Type B pancreatic cell (in vitro differentiated cells): ENCODE results near the gene S100A2. TPM values are rescaled to one million over a fixed set of nuclear protein-coding genes. Genes with fewer than 3 reads are reported as not detected.

Source experiments
- DNase-seq: peaks from one replicate; pipeline ENCODE4 v3.0.0; 2021; ENCODE audit warnings: mixed read lengths; ENCODE audit not compliant: unreplicated experiment; ENCODE audit errors: extremely low spot score
- H3K27ac Mint-ChIP-seq: 2 replicates; pipeline ENCODE4 v1.8.0; 2021; ENCODE audit warnings: mild to moderate bottlenecking, mixed read lengths
- H3K27me3 Mint-ChIP-seq: 2 replicates; pipeline ENCODE4 v1.8.0; 2021; ENCODE audit warnings: mixed read lengths
- H3K36me3 Mint-ChIP-seq: 2 replicates; pipeline ENCODE4 v1.8.0; 2021; ENCODE audit warnings: mixed read lengths
- H3K4me1 Mint-ChIP-seq: one replicate; pipeline ENCODE4 v1.8.0; 2021; ENCODE audit warnings: mixed read lengths; ENCODE audit not compliant: unreplicated experiment
- H3K4me3 Mint-ChIP-seq: 2 replicates; pipeline ENCODE4 v1.8.0; 2021; ENCODE audit warnings: mild to moderate bottlenecking, mixed read lengths
- H3K9me3 Mint-ChIP-seq: 2 replicates; pipeline ENCODE4 v1.8.0; 2021; ENCODE audit warnings: mixed read lengths
- CTCF ChIP-seq: fragments of 200-600 bp; sonication (generic); conservative IDR thresholded peaks from 2 replicates; pipeline ENCODE4 v1.5.0; 2021; ENCODE audit warnings: antibody characterized with exemption, mild to moderate bottlenecking
- total RNA-seq: library from RNA; stranded (reverse); gene quantifications from 2 replicates; pipeline ENCODE4 v1.2.1, GENCODE V29; 2021; ENCODE audit warnings: low replicate concordance

S100A2 gene
- total RNA-seq, 1 donor from 2014 or later: 0.75 TPM

DNA sequence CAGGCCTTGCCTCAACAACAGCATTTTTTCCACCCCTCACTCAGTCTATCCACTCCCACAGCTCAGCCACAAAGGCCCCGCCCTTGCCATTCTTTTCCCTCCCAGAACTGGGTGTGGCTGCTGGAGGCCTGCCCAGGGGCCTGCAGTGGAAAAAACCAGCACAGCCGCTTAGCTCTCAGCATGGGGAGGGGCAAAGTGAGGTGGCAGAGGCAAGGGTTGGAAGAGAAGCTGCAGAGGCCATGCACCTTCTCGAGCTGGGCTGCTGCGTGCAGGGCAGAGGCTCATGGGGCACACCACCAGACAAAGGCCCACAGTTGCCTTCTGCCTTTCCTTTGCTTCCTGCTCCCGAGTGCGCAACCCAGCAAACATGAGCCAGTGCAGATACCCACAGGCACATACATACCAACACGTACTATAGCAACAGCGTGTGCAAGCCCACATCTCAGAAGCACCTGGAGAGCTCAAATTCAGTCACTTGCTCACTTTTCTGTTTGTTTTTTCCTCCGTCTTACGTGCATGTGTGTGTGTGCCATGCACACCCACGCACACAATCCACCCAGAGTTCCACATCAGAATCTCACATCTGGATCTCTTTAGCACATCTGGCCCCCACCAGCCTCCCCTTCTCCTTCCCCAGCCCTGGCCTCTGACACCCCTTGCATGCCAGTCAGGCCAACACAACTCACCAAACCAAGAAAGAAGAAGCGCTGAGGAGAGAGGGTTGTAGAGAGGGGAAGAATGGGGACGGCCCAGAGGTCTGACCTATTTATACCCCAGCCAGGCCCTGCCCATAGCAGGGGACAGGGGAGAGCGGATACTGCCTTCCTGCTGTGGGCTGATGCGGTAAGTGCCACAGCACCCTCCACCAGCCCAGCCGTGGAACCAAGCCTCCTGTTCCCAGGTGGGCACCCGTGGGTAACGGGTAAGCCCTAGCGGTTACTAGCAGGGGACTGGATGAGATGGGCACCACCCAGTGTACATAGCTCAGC is 20.3 kb downstream of the S100A2 start, which contains the start of gene S100A4:
Gene S100A4 (minus strand): TSS at position 740 of the 989 bp plus-strand sequence. CDS start 1,012 bp downstream, outside the sequence.
- TF ChIP-seq CTCF: no peak
- peak; percentile 91 for DNase-seq
- Mint-ChIP-seq H3K27me3 (no peaks in the 10 kb centered on the region), H3K9me3 (no peaks in the 10 kb centered on the region), H3K4me1 (peaks cover 57% of the 10 kb centered on the region), H3K4me3 (peak within 1 kb of the TSS; percentile 88), H3K27ac (peak within 1 kb of the TSS; percentile 99), H3K36me3 (no peaks in the 10 kb centered on the region)

GRCh38 chr1:153544453-153545066 is 21.1 kb downstream of the S100A2 start:
- H3K27me3 Mint-ChIP-seq: no peaks in the 10 kb centered on the region
- H3K9me3 Mint-ChIP-seq: no peaks in the 10 kb centered on the region
- no peak for TF ChIP-seq CTCF

DNA sequence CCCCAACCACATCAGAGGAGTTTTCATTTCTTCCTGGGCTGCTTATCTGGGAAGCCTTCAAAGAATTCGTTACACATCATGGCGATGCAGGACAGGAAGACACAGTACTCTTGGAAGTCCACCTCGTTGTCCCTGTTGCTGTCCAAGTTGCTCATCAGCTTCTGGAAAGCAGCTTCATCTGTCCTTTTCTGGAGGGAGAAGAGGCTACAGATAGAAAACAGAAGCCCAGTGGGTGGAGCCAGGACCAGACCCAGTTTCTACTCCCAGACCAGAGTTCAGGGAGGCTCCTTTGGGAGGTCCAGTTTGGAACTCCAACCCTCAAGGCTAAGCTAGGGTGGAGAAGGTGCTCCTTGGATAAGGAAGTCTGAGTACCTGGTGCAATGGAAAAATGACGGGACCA is 21.9 kb downstream of the S100A2 start:
- Mint-ChIP-seq H3K4me1 (peaks cover 53% of the 10 kb centered on the region), H3K9me3 (no peaks in the 10 kb centered on the region), H3K27ac (peak overlapping the region; percentile 99), H3K27me3 (no peaks in the 10 kb centered on the region), H3K36me3 (no peaks in the 10 kb centered on the region), H3K4me3 (peak overlapping the region; percentile 88)
- no peak for TF ChIP-seq CTCF
- no peak for DNase-seq

More at GRCh38 chr1:153544453-153545066, 21.1 kb downstream of the S100A2 start:
- Mint-ChIP-seq H3K4me3 (peak overlapping the region; percentile 88), H3K27ac (peak overlapping the region; percentile 99), H3K4me1 (peaks cover 58% of the 10 kb centered on the region), H3K36me3 (no peaks in the 10 kb centered on the region)
- DNase-seq: no peak

DNA sequence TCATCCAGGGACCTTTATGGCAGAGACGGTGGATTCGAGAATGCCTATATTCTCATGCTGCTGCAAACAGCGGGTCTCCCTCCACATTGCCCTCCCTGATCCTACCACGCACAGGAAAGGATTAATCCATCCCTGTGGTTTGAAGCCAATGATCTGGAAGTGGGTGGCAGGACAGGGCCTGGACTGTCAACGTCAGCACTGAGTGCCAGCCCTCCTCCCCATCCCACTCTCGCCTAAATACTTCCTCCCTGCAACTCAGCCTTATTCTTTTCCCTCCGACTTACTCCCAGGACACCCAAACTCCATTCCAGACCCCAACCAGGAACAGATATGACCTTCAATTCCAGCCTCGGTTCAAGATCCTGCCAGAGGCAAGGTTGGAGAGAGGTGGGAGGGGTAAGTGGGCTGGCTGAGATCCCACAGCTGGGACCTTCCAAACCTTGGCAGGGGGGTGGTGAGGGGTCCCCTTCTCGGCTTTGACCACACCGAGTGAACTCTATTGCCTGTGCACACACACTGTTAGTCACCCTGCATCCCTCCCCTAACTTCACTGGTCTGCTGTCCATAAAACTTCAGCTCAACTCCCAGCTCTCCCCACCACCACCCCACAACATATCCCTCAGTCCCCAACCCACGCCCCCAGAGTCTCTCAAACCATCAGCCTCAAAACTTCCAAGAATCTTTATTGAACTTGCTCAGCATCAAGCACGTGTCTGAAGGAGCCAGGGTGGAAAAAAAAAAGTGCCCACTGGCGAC is 22.5 kb downstream of the S100A2 start:
- Mint-ChIP-seq H3K36me3 (no peaks in the 10 kb centered on the region), H3K27me3 (no peaks in the 10 kb centered on the region), H3K4me1 (peaks cover 49% of the 10 kb centered on the region), H3K27ac (peak overlapping the region; percentile 99), H3K9me3 (no peaks in the 10 kb centered on the region), H3K4me3 (peak overlapping the region; percentile 88)
- no peak for TF ChIP-seq CTCF
- no peak for DNase-seq
